A673 (cell line): ENCODE data around the gene IL18. TPM values are rescaled to one million over a fixed set of nuclear protein-coding genes. Genes with fewer than 3 reads are reported as not detected.

Experiments
- BruUV-seq: library from RNA; stranded (reverse); fragments of 400-500 nt; replicated peaks from 2 replicates; lab custom pipeline; 2021; lab: Mats Ljungman, UMichigan
- CTCF ChIA-PET: fragments of 300-600 bp; sonication (Branson Sonifier 250); formaldehyde crosslinking; loops from one replicate; lab custom pipeline; 2022; ENCODE audit warnings: antibody characterized with exemption; lab: Charles Lee
- POLR2A ChIA-PET: fragments of 300-600 bp; sonication (Branson Sonifier 250); formaldehyde crosslinking; loops from one replicate; lab custom pipeline; 2022; ENCODE audit warnings: antibody characterized with exemption; ENCODE audit not compliant: low non-redundant PET; lab: Charles Lee
- DNase-seq: peaks from one replicate; pipeline ENCODE4 v3.0.0-alpha.2; 2015; ENCODE audit warnings: low spot score
- H3K27ac ChIP-seq: fragments of 200-600 bp; sonication (generic); 2 replicates; pipeline ENCODE4 v1.5.1; 2016; ENCODE audit warnings: mixed run types, low read depth, mild to moderate bottlenecking, mixed read lengths, antibody characterized with exemption, low read length; ENCODE audit not compliant: poor library complexity, severe bottlenecking
- H3K27me3 ChIP-seq: fragments of 200-600 bp; sonication (generic); replicated peaks from 2 replicates; pipeline ENCODE4 v1.6.1; 2017; ENCODE audit warnings: mixed run types, low read depth, mild to moderate bottlenecking, mixed read lengths, antibody characterized with exemption, low read length; ENCODE audit not compliant: insufficient read depth, poor library complexity
- H3K36me3 ChIP-seq: fragments of 200-600 bp; sonication (generic); 2 replicates; pipeline ENCODE4 v1.6.1; 2016; ENCODE audit warnings: mixed run types, mild to moderate bottlenecking, mixed read lengths, antibody characterized with exemption, low read length; ENCODE audit not compliant: insufficient read depth, poor library complexity, severe bottlenecking
- H3K4me1 ChIP-seq: fragments of 200-600 bp; sonication (generic); 2 replicates; pipeline ENCODE4 v1.6.1; 2017; ENCODE audit warnings: mixed run types, mild to moderate bottlenecking, mixed read lengths, antibody characterized with exemption, low read length; ENCODE audit not compliant: insufficient read depth, poor library complexity, severe bottlenecking
- H3K4me3 ChIP-seq: fragments of 200-600 bp; sonication (generic); 2 replicates; pipeline ENCODE4 v1.5.1; 2016; ENCODE audit warnings: low read depth, mixed run types, mild to moderate bottlenecking, mixed read lengths, low read length; ENCODE audit not compliant: poor library complexity, severe bottlenecking
- H3K9me3 ChIP-seq: fragments of 200-600 bp; sonication (generic); 2 replicates; pipeline ENCODE4 v1.6.1; 2016; ENCODE audit warnings: mixed run types, low read depth, mild to moderate bottlenecking, mixed read lengths, antibody characterized with exemption, low read length; ENCODE audit not compliant: poor library complexity, severe bottlenecking
- CTCF ChIP-seq: fragments of 300-800, 200-600 bp; sonication (generic); conservative IDR thresholded peaks from 2 replicates; pipeline ENCODE4 v1.5.1; 2017; ENCODE audit warnings: low read depth, mild to moderate bottlenecking, antibody characterized with exemption, low read length, moderate library complexity, mixed read lengths
- EZH2 ChIP-seq: fragments of 200-600 bp; sonication (generic); IDR thresholded peaks from 2 replicates; pipeline ENCODE4 v1.6.1; 2017; ENCODE audit warnings: borderline replicate concordance, low read depth, mild to moderate bottlenecking, mixed read lengths, antibody characterized with exemption, low read length; ENCODE audit not compliant: poor library complexity, severe bottlenecking
- intact Hi-C: fragments of 100-400 bp; cut with micrococcal nuclease; formaldehyde crosslinking; loops from one replicate; pipeline ENCODE4 v1.10.0; 2022; ENCODE audit not compliant: unreplicated experiment
- total RNA-seq: library from RNA; stranded (reverse); gene quantifications from 2 replicates; pipeline ENCODE4 v1.2.3, GENCODE V29; 2021

The IL18 gene
- total RNA-seq, 1 experiment from 2014 or later = not detected

GRCh38 chr11:112128483-112129121 is 35.3 kb downstream of the IL18 start:
- H3K9me3 ChIP-seq = no peaks in the 10 kb centered on the region
- peak; percentile 99 for DNase-seq
- peaks cover 28% of the 10 kb centered on the region for H3K4me1 ChIP-seq
- H3K27me3 ChIP-seq = no peaks in the 10 kb centered on the region
- TF ChIP-seq EZH2 (no peak), CTCF (no peak)
- ChIA-PET CTCF (interaction anchor here (0.5 to 1.0 kb wide), 2 partner anchors 15 to 17 kb away, joined by 3 read pairs; no protein-coding TSS in a partner anchor), POLR2A (interaction anchor here (0.5 kb wide), 1 partner anchor 64 kb away, joined by 6 read pairs; no protein-coding TSS in a partner anchor)
- H3K36me3 ChIP-seq = no peaks in the 10 kb centered on the region
- intact Hi-C loops = no loop called here
- no peak overlapping the region for H3K4me3 ChIP-seq
- BruUV-seq = no TSS peak
- no peak overlapping the region for H3K27ac ChIP-seq

- POLR2A ChIA-PET = no interaction called here
- intact Hi-C loops = no loop called here
Measured at GRCh38 chr11:112127056-112127455, 36.8 kb downstream of the IL18 start.

GRCh38 chr11:112123129-112123528 is 40.8 kb downstream of the IL18 start:
- TF ChIP-seq CTCF (no peak), EZH2 (no peak)
- BruUV-seq = no TSS peak
- Histone ChIP-seq H3K4me1 (peaks cover 54% of the 10 kb centered on the region), H3K27ac (peak overlapping the region; percentile 44), H3K4me3 (no peak overlapping the region), H3K36me3 (no peaks in the 10 kb centered on the region), H3K9me3 (no peaks in the 10 kb centered on the region), H3K27me3 (no peaks in the 10 kb centered on the region)
- intact Hi-C loops = no loop called here
- POLR2A ChIA-PET = no interaction called here
- DNase-seq = peak; percentile 32
- CTCF ChIA-PET = no interaction called here

More at GRCh38 chr11:112127056-112127455, 36.8 kb downstream of the IL18 start:
- no TSS peak for BruUV-seq
- Histone ChIP-seq H3K9me3 (no peaks in the 10 kb centered on the region), H3K36me3 (no peaks in the 10 kb centered on the region), H3K4me3 (no peak overlapping the region), H3K4me1 (peaks cover 39% of the 10 kb centered on the region), H3K27me3 (no peaks in the 10 kb centered on the region), H3K27ac (no peak overlapping the region)
- TF ChIP-seq EZH2 (no peak), CTCF (no peak)
- CTCF ChIA-PET = no interaction called here
- no peak for DNase-seq
